ENCODE measurements around the gene RNU1-4.
"Not testable (repeated sequence)": the region's sequence is repeated elsewhere in the genome, so short reads cannot be mapped to it uniquely, and the experiment has no call there.

The RNU1-4 gene

GRCh38 chr1:16740047-16740964 is at the start of gene RNU1-4:
RNU1-4 (plus strand) TSS chr1:16740516.
- in situ Hi-C loops (cut with HindIII; ENCODE audit: low sequenced_read_pairs), result not testable (repeated sequence)

GRCh38 chr1:16690971-16691682 is 49.2 kb upstream of the RNU1-4 start:
- in situ Hi-C loops (cut with HindIII; ENCODE audit: low sequenced_read_pairs), result not testable (repeated sequence)

GRCh38 chr1:16692283-16692682 is 48.0 kb upstream of the RNU1-4 start:
- in situ Hi-C loops (cut with HindIII; ENCODE audit: low sequenced_read_pairs), result not testable (repeated sequence)

GRCh38 chr1:16692717-16693448 is 47.4 kb upstream of the RNU1-4 start:
- in situ Hi-C loops (cut with HindIII; ENCODE audit: low sequenced_read_pairs), result not testable (repeated sequence)

GRCh38 chr1:16693449-16694307 is 46.6 kb upstream of the RNU1-4 start:
- in situ Hi-C loops (cut with HindIII; ENCODE audit: low sequenced_read_pairs), result not testable (repeated sequence)

DNA sequence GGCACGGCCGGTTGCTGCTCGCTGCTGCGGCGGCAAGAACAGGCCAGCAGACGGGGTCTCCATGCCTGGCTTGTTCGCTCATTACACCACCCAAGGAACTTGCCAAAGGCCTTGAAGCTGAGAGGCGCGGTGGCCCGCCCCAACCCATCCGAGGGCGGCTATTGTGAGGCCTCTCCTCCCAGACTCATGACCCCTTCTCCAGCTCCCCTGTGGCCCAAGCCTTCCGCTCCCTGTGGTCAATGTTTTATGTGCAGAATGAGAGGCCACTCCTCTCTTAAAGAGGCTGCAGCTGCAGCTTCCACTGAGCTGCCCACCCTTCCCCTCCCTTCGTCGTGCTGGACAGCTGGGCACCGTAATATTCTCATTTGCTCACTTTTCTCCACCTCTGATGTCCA is 46.0 kb upstream of the RNU1-4 start:
- in situ Hi-C loops (cut with HindIII; ENCODE audit: low sequenced_read_pairs), result not testable (repeated sequence)

GRCh38 chr1:16696507-16697150 is 43.7 kb upstream of the RNU1-4 start:
- in situ Hi-C loops (cut with HindIII; ENCODE audit: low sequenced_read_pairs), result not testable (repeated sequence)

DNA sequence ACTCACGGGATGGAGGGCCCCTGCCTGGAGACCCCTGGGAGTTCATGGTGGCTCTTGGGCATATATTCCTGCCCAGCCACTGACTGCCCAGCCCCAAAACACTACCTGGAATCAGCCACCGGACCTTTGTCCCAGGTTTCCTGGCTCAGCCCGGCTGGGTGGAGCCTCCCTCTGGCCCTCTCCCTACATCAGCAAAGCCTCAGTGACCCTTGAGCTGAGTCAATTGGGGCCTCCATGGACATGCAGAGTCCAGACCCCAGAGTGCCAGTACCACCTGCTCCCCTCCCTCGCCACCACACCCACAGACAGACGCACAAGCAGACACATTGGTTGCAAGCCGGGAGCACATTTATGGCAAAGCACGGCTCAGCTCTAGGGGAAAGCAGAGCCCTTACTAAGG is 43.2 kb upstream of the RNU1-4 start:
- in situ Hi-C loops (cut with HindIII; ENCODE audit: low sequenced_read_pairs), result not testable (repeated sequence)

GRCh38 chr1:16699440-16699839 is 40.9 kb upstream of the RNU1-4 start:
- in situ Hi-C loops (cut with HindIII; ENCODE audit: low sequenced_read_pairs), result not testable (repeated sequence)

DNA sequence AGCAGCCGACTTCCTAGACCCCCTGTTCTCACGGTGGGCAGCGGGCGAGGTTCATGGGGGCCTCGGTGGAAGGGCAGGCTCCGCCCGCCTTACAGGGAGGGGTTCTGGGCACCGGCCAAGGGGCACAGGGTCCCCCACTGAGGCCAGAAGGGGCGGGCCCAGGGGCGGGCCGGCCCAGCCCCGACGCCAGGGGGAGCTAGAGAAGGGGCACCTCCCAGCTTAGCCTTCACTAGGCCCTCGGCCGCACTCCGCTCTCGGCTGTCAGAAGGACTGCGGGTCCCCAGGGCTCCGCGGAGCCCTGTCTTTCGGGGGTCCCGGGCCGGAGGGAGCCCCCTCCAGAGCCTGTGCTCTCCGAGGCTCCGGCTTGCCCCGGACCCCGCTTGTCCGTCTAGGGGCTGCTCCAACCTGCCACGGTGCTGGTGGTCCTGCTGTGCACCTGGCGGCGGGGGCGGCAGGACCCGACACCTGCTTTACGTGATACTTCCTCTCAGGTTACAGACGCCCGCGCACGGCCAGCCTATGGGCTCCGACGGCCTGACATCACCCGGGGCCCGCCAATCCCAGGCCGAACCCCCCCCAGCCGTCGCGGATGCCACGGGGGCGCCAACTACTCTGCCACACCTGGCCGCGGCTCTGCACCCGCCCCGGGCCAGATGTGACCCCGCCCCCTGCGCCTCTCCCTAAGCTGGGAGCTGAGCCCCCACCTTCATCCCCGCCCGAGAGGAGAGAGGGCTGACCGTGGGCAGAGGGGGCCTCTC is 40.0 kb upstream of the RNU1-4 start:
- in situ Hi-C loops (cut with HindIII; ENCODE audit: low sequenced_read_pairs), result not testable (repeated sequence)

DNA sequence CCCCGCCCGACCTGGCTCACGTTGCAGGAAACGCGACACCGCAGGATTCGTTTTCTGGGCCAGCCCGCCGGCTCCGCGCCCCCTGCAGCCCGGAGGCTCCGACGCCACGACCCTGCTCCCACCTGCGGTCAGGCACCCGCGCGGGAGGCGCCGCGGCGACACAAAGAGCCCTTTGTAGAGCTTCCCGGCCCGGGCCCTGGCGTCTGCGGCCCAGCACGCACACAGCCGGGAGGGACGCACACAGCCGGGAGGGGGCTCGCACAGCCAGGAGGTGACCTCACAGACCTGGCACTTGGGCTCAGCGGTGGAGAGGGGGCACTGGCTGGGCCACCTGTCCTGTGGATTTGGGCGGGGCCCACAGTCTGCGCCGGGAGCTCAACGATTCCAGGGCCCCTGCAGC is 39.1 kb upstream of the RNU1-4 start:
- in situ Hi-C loops (cut with HindIII; ENCODE audit: low sequenced_read_pairs), result not testable (repeated sequence)

DNA sequence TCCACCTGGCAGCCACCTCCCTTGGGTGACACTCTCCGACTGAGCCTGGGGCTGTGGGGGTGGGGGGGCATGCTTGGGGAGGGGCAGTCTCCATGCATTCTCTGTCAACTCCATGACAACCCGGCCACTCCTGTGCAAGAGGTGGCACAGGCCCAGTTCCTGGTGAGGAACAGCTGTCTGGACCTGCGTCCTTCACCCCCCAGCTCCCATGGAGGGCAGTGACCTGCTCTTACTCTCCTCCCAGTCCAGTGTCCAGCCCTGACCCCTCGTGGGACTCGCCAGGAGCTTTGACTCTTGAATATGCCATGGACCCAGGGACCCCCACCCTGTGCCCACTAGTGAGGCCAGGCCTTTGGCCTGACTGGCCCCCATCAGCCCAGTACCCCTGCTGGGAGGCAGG is 38.0 kb upstream of the RNU1-4 start:
- in situ Hi-C loops (cut with HindIII; ENCODE audit: low sequenced_read_pairs), result not testable (repeated sequence)

DNA sequence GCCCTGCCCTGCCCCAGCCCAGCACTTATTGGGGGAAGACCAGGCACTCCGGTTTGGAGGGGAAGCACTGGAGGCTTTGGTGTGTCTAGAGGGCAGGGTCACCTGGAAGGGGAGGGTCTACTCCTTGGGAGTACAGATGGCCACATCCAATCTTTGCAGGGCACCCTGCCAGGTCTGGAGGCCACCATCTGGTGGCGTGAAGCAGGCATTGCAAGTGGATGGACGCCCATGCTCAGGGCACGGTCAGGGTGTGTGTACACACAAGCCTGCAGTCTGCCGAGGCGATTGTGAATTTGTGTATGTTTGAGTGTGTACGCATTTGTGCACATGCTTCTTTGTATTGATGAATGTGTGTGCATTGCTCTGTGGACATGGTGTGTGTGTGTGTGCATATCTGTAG is 37.2 kb upstream of the RNU1-4 start:
- in situ Hi-C loops (cut with HindIII; ENCODE audit: low sequenced_read_pairs), result not testable (repeated sequence)

DNA sequence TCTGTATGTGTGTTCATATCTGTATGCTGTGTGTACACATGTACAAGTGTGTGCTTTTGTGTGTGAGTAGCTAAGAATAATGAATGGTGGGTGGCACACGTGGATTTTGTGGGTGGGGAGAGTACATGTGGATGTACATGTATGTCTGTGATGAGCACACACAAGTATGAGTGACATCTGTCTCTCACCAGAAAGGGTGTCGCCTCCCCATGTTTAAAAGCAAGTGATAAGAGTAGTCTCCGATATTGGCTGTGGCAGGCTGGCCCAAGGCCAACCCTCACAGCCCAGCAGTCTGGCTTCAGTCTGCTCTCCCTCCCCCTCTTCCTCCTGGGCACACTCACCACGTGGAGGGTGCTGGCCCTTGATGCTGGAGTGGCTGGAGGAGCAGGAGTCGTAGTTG is 36.7 kb upstream of the RNU1-4 start:
- in situ Hi-C loops (cut with HindIII; ENCODE audit: low sequenced_read_pairs), result not testable (repeated sequence)

DNA sequence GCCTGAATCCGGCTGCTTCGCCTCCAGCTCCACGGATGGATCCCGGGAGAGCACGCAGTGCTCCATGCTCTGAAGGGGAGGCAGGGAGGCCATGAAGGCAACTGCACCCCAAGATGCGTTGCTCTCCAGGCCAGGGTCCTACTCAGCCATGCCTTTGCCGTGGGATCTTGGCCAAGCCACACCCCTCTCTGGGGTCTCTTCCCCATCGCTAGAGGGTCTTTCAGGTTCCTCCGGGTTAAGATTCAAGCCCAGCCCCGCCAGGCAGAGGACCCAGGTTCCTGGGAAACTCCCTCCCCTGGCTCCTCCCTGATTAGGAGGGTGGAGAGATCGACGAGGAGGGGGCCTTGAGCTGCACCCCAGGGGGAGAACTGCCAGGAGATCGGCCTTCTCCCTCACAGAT is 36.2 kb upstream of the RNU1-4 start:
- in situ Hi-C loops (cut with HindIII; ENCODE audit: low sequenced_read_pairs), result not testable (repeated sequence)

DNA sequence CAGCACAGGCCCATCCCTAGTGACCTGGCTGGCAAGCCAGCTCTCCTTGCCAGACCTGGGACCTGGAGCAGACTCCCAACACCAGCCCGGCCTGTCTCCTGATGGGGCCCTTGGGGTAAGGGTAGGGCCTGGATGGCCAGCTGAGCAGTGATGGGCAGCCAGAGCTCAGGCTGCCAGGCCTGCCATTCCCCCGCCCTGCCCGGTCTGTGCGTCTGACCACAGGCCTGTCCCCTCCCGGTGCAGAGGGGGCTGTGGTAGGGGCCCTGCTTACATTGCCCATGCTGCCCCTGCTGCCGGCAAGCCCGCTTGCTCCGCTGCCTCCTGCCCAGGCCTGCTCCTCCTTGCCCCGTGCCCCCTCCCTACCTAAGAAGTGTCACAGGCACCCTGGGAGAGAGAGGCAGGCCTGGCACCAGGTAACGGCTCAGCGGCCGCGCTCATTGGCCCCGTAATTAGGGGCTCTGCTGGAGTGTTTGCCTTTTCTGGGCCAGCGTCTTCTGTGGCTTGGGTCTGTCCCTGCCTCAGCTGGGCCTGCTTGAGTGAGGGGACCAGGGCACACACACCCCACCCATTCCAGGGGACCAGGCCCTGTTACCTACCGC is 35.7 kb upstream of the RNU1-4 start:
- in situ Hi-C loops (cut with HindIII; ENCODE audit: low sequenced_read_pairs), result not testable (repeated sequence)

GRCh38 chr1:16706302-16706701 is 34.0 kb upstream of the RNU1-4 start:
- in situ Hi-C loops (cut with HindIII; ENCODE audit: low sequenced_read_pairs), result not testable (repeated sequence)

DNA sequence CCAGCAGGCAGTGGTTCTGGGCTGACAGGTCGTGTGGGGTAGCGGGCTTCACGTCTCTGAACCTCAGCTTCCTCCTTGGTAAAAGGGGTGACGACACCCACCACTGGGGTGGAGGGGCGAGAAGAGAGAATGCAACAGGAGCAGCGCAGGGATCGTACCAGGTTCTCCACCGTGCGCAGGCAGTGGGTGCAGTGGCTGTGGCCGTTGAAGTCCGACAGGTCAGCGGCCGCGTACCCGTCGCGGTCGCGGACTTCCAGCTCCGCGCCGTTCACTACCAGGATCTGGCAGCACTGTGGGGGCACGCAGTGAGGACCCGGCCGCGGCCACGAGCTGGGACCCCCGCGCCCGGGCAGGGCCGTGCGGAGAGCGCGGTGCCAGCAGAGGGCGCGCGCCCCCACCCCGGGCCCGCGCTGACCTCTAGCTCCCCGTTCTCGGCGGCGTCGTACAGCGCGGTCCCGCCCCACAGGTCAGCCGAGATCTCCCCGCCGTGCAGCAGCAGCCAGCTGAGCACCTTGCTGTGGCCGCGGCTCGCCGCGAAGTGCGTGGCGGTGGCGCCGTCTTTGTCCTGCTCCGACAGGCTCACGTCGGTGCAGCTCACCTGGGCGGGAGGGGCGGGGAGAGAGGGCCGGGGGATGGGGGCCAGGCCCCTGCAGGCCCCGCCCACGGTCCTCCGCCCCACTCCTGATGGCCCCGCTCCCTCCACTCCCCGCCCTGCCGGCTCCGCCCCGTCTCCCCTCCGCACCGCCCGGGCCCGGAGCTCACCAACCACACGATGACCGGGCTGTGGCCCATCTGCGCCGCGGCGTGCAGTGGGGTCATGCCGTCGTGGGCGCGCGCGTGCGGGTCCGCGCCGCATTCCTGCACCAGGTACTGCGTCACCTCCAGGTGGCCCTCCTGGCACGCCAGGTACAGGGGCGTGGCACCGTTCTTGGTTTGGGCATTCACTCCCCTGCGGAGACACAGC is 32.9 kb upstream of the RNU1-4 start:
- in situ Hi-C loops (cut with HindIII; ENCODE audit: low sequenced_read_pairs), result not testable (repeated sequence)
